Ishikawa (cell line): Measurements from ENCODE around the gene H3-3A.

ENCODE experiments used
- CREB1 ChIP-seq: IDR thresholded peaks from 2 replicates; pipeline ENCODE4 v1.6.1; 2012; ENCODE audit warnings: low read depth
- EGR1 ChIP-seq: IDR thresholded peaks from 2 replicates; pipeline ENCODE4 v1.6.1; 2012
- REST ChIP-seq: IDR thresholded peaks from 2 replicates; pipeline ENCODE4 v1.6.1; 2012; ENCODE audit warnings: low read depth, mild to moderate bottlenecking
- ZBTB7A ChIP-seq: IDR thresholded peaks from 2 replicates; pipeline ENCODE4 v1.6.1; 2012; ENCODE audit warnings: low read depth

GRCh38 chr1:226118357-226118756 lies 55.8 kb downstream of the H3-3A start:
- TF ChIP-seq EGR1: no peak
- no peak for TF ChIP-seq REST
- no peak for TF ChIP-seq CREB1
- TF ChIP-seq ZBTB7A: no peak
